NCI-H146 (cell line): Measurements from ENCODE around the gene CDC42EP4.
"Not testable (repeated sequence)": the region's sequence is repeated elsewhere in the genome, so short reads cannot be mapped to it uniquely, and the experiment has no call there.

Experiments
- DNase-seq: peaks from one replicate; lab custom pipeline; 2025; lab: John Stamatoyannopoulos, UW

The CDC42EP4 gene

GRCh38 chr17:73278465-73279453, 33.0 kb downstream of the CDC42EP4 start:
- no peak for DNase-seq

- no peak for DNase-seq
Observed at GRCh38 chr17:73278049-73278464, 33.7 kb downstream of the CDC42EP4 start.

DNA sequence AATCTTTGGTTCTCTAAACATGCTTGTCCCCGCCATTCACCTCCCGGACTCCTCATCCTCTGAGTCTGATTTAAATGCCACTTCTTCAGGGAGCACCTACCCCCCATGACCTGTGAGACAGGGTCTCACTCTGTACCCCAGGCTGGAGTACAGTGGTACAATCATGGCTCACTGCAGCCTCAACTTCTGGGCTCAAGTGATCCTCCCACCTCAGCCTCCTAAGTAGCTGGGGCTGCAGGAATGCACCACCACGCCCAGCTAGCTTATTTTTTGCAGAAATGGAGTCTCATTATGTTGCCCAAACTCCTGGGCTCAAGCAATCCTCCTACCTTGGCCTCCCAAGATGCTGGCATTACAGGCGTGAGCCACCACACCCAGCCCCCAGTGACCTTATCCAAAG, 37.3 kb downstream of the CDC42EP4 start:
- no peak for DNase-seq

DNA sequence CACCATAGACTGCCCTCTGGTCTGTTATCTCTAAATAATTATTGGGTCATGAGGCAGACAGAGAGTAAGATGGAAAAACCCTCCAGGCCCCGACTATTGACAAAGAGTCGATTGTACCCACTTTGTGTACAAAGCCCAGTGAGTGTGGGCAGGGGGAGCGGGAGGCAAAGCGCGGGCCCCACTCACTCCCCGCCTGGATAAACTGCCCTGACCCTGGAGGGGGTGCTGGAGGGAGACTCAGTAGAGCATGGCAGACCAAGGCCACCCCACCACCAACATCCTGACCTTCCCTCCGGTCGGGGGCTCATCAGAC, 38.9 kb downstream of the CDC42EP4 start:
- peak; percentile 69 for DNase-seq

DNA sequence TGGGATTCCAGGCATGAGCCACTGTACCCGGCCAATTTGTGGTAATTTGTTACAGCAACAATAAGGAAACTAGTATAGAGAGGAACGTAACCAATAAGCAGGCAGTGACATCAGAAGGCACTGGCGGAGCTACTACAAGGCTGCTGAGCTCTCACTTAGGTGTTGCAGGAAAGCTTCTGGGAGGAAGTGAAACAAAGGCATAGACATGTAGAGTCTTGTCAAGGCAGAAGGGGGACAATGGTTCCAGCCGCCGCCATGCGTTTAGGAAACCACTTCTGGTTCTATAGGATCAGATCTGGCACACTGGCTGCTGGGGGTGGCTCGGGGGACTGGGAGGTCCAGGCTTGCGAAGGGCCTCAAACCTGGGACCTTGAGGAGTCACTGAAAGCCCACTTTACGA, 40.7 kb downstream of the CDC42EP4 start:
- DNase-seq: no peak

GRCh38 chr17:73269791-73270190, 42.0 kb downstream of the CDC42EP4 start:
- no peak for DNase-seq

DNA sequence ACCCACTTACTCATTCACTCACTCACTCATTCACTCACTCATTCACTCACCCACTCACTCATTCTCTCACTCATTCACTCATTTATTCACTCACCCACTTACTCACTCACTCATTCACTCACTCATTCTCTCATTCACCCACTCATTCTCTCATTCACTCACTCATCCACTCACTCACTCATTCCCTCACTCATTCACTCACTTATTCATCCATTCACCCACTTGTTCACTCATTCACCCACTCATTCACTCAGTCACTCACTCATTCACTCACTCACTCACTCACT, 42.5 kb downstream of the CDC42EP4 start:
- no peak for DNase-seq

- DNase-seq: no peak
Observed at GRCh38 chr17:73268582-73269328, 43.0 kb downstream of the CDC42EP4 start.

DNA sequence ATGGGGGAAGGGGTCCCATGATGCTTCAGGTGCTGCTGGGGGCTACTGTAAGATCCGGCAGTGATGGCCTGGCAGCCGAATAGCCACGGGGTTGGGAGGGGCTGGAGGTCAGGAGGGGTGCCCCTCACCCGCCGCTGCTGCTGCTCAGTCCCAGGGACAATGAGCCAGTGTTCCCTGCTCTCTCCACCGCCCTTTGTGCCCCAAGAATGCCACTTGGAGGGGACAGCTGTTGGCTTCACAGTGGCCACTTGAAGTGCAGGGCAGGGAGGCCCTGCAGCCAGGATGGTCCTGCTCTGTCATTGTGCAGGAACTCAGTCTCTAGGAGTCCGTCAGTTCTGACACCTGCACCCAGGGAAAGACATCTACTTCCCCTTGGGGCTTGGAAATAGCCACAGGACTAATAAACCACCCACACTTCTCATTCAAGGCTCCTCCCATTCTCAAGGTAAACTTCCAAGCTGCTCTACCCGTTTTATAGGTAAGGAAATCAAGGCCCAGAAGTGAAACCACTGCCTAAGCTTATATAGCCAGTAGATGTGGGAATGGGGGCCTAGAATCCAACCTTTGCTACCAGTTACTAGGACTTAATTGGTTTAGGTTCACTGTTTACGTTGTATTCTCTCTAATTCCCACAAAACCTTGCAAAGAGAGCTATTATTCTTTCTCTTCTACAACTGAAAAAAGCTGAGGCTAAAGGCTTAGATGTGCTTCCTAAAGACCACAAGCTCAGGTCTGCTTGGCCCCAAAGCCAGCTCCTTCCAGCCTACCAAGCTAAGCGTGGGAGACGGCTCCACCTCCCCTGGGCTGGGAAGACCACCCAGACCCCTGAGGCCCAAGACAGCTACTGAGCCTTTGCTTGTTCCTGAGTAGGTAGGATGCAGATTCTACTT, 43.9 kb downstream of the CDC42EP4 start:
- DNase-seq: no peak

DNA sequence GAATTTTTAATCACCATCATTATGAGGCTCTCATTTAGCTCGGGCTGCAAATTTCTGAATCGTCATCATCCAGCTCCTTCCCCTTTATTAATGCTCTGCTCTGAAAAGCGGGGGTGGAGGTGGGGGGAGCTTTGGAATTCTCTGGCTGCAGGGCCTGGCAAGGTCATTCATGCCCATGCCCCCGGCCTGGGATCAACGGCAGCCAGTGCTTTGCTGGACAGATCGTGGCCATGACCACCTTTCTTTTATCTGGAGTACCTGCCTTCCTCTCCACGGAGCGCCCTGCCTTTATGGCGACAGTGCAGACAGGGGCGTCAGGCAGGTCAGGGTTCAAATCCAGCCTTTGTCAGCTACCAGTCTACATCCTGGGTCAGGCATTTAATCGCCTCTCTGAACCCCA, 45.0 kb downstream of the CDC42EP4 start:
- no peak for DNase-seq

DNA sequence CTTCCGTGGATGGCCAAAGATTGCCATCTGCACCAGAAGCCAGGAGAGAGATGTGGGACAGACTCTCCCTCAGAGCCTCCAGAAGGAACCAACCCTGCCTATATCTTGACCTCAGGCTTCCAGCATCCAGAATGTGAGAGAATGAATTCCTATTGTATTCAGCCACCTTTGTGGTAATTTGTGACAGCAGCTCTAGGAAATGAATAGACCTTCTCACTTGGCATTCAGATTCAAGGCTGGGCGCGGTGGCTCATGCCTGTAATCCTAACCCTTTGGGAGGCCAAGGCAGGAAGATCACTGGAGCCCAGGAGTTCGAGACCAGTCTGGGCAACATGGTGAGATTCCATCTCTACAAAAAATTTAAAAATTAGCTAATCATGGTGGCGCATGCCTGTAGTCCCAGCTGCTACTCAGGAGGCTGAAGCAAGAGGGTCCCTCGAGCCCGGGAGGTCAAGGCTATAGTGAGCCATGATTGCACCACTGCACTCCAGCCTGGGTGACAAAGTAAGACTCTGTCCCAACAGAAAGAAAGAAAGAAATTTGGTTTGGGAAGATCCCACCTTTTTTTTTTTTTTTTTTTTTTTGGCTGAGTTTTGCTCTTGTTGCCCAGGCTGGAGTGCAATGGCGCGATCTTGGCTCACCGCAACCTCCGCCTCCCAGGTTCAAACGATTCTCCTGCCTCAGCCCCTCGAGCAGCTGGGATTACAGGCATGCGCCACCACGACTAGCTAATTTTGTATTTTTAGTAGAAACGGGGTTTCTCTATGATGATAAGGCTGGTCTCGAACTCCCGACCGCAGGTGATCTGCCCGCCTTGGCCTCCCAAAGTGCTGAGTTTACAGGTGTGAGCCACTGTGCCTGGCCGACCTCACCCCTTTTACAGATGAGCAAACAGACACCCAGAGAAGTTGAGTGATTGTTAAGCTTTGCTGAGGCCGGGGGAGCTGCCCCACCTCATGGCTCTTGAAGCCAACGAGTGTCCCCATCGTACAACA, 45.9 kb downstream of the CDC42EP4 start:
- DNase-seq: no peak

- not testable (repeated sequence) for DNase-seq
Observed at GRCh38 chr17:73264448-73264847, 47.4 kb downstream of the CDC42EP4 start.

GRCh38 chr17:73262676-73263642, 48.8 kb downstream of the CDC42EP4 start:
- DNase-seq: no peak

- peak; percentile 69 for DNase-seq
Observed at GRCh38 chr17:73261952-73262675, 49.7 kb downstream of the CDC42EP4 start.

- no peak for DNase-seq
Observed at GRCh38 chr17:73261617-73261951, 50.2 kb downstream of the CDC42EP4 start, which contains the start of gene CPSF4L. CPSF4L (minus strand) TSS chr17:73261880; CDS start chr17:73261818, 62 bp downstream.

GRCh38 chr17:73257516-73257915, 54.3 kb downstream of the CDC42EP4 start:
- no peak for DNase-seq

- DNase-seq: no peak
Observed at GRCh38 chr17:73256220-73256619, 55.6 kb downstream of the CDC42EP4 start.

GRCh38 chr17:73255671-73256181, 56.1 kb downstream of the CDC42EP4 start:
- peak; percentile 46 for DNase-seq

- no peak for DNase-seq
Observed at GRCh38 chr17:73251871-73252270, 59.9 kb downstream of the CDC42EP4 start.
